Coronary artery (tissue), 2 donors: ENCODE data around the gene CCDC102B.
"Not testable (repeated sequence)": the region's sequence is repeated elsewhere in the genome, so short reads cannot be mapped to it uniquely, and the experiment has no call there.

ENCODE experiments used
- DNase-seq: peaks from one replicate; pipeline ENCODE4 v3.0.0-alpha.2; 2017; ENCODE audit warnings: low spot score
- H3K27ac ChIP-seq, 2 donors: fragments of 200-600 bp; sonication (generic); one replicate each; pipeline ENCODE4 v1.5.1; 2016 to 2019
- H3K4me3 ChIP-seq: fragments of 200-600 bp; sonication (generic); 2 replicates; pipeline ENCODE4 v1.5.1; 2016; ENCODE audit warnings: mild to moderate bottlenecking, moderate library complexity
- CTCF ChIP-seq: fragments of 200-600 bp; sonication (generic); IDR thresholded peaks from one replicate; pipeline ENCODE4 v1.5.1; 2019; ENCODE audit warnings: antibody characterized with exemption

CCDC102B gene

DNA sequence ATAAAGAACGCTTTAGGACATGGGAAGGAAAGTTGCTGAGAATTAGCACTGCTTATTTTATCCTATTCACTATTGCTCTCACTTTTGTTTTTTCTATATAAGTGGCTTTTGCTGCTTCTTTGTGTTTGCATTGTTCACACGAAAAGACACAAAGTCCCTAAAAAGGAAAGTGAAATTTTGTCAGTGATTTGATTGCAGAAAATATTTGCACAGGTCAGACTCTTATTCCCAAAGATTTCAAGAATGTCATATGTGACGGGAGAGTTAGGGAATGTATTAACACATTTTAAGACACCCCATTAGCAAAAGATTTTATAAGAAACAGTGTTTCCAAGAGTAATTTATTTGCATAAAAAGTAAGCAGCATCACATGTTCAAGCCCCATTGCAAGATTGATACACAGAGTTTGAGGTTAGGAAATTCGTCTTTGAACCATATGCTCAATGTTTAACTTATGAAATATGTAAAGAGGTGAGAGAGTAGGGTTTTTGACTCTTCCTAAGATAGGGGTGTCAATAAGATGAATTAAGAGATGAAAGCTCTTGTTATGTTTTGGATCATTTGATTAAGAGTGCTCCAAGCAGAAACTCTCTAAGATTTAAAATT, 57.0 kb downstream of the CCDC102B start:
- no peak for TF ChIP-seq CTCF
- DNase-seq = no peak

GRCh38 chr18:68855491-68855890, 57.6 kb downstream of the CCDC102B start:
- no peak for TF ChIP-seq CTCF
- Histone ChIP-seq H3K27ac (no peak overlapping the region), H3K4me3 (no peak overlapping the region)
- DNase-seq = no peak

More for the DNA sequence above, 57.0 kb downstream of the CCDC102B start:
- Histone ChIP-seq H3K27ac (no peak overlapping the region), H3K4me3 (no peak overlapping the region)

DNA sequence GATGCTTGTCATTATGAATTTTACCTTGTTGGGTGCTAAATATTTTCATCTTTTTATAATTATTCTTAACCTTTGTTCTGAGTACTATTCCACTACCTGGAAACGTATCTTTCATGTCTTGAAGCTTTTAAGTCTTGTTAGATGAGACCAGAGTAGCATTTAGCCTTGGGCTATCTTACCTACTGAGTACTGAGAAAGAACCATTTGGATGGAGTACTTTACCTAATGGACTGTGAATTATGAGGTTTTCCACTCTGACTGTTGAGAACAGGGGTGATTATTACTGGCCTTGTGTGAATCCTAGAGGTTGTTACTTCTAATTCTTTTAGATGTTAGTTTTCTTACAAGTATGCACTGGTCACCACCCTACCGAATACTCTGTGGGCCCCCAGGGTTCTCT, 63.5 kb downstream of the CCDC102B start:
- Histone ChIP-seq H3K4me3 (no peak overlapping the region), H3K27ac (no peak overlapping the region)
- TF ChIP-seq CTCF = no peak
- DNase-seq = no peak

- Histone ChIP-seq H3K4me3 (no peak overlapping the region), H3K27ac (no peak overlapping the region)
- DNase-seq = no peak
- no peak for TF ChIP-seq CTCF
Observed at GRCh38 chr18:68865021-68865420, 67.1 kb downstream of the CCDC102B start.

GRCh38 chr18:68865503-68865902, 67.6 kb downstream of the CCDC102B start:
- Histone ChIP-seq H3K27ac (no peak overlapping the region), H3K4me3 (no peak overlapping the region)
- TF ChIP-seq CTCF = no peak
- no peak for DNase-seq

GRCh38 chr18:68873003-68873402, 75.1 kb downstream of the CCDC102B start:
- Histone ChIP-seq H3K27ac (no peak overlapping the region), H3K4me3 (no peak overlapping the region)
- no peak for TF ChIP-seq CTCF
- DNase-seq = no peak

DNA sequence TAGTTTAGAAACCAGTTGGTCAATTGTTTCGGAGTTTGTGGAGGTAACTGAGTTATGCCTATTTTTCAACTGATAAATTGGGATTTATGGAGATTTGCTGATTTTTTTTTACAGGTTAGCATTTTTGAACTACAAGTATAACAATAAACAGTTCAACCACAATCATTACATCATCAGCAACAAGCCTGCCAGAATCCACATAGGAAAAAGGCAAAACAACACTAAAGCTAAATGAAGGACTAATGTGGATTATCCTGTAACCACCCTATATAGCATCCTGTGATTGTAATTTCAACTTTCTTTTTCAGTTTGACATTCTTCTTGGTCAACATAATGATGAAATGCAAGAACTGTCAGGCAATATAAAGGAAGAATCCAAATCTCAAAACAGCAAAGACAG, 76.5 kb downstream of the CCDC102B start:
- TF ChIP-seq CTCF = no peak
- H3K4me3 ChIP-seq = no peak overlapping the region
- no peak overlapping the region for H3K27ac ChIP-seq
- DNase-seq = no peak

- not testable (repeated sequence) for DNase-seq, H3K4me3 ChIP-seq, H3K27ac ChIP-seq
Observed at GRCh38 chr18:68879947-68880346, 82.1 kb downstream of the CCDC102B start.
